K562 (cell line): Measurements from ENCODE around the gene HOXB4. TPM values are rescaled to one million over a fixed set of nuclear protein-coding genes. Genes with fewer than 3 reads are reported as not detected.

Experiments
- ATAC-seq: fragments of 200-7000 bp; cut with Tn5 transposase; 3 replicates; pipeline ENCODE4 v1.9.1; 2020; ENCODE audit warnings: moderate library complexity
- BruUV-seq: library from RNA; stranded (reverse); fragments of 400-500 nt; replicated peaks from 2 replicates; lab custom pipeline; 2021; lab: Mats Ljungman, UMichigan
- CTCF ChIA-PET: fragments of 300-600 bp; formaldehyde crosslinking; extraction: SDS; loops from one replicate; lab custom pipeline; 2021; ENCODE audit warnings: low intra/inter-chr PET ratio; lab: Yijun Ruan, JAX
- POLR2A ChIA-PET: fragments of 300-600, 350-650 bp; sonication (Branson Sonifier 250); formaldehyde crosslinking; extraction: SDS; loops from one replicate; lab custom pipeline; 2021; ENCODE audit warnings: antibody characterized with exemption, inconsistent platforms; lab: Yijun Ruan, JAX
- DNase-seq, 4 experiments: peaks; one replicate each; pipeline versions ENCODE4 v3.0.0 to v3.0.0-alpha.2; 2011 to 2018; ENCODE audit warnings: low spot score in 3 of 4, mixed read lengths in 3 of 4; ENCODE audit errors: extremely low read depth in 1 of 4
- FAIRE-seq: peaks from 2 replicates; lab custom pipeline; 2011; peaks lifted over from hg19 to GRCh38; lab: Jason Lieb, UNC
- H2AFZ ChIP-seq: 2 replicates; pipeline ENCODE4 v1.6.0; 2011; ENCODE audit warnings: low read depth, low read length, control low read depth, inconsistent platforms
- H3K27ac ChIP-seq: fragments of 200-600 bp; 3 replicates; pipeline ENCODE4 v1.8.0; 2011; ENCODE audit warnings: low read depth, mild to moderate bottlenecking, control low read depth, inconsistent platforms, low read length, moderate library complexity, mixed read lengths; ENCODE audit errors: extremely low read depth
- H3K27me3 ChIP-seq, 2 experiments: fragments of 300-600 bp in 1 of 2; 2 replicates in 1 of 2; 3 replicates in 1 of 2; pipeline versions ENCODE4 v1.6.0 to v1.8.0; 2011; ENCODE audit warnings: inconsistent platforms in 2 of 2, low read length in 2 of 2, mild to moderate bottlenecking in 1 of 2, mixed read lengths in 1 of 2, moderate library complexity in 1 of 2; ENCODE audit not compliant: control insufficient read depth in 2 of 2, insufficient read depth in 2 of 2
- H3K36me3 ChIP-seq: fragments of 300-600 bp; 3 replicates; pipeline ENCODE4 v1.8.0; 2011; ENCODE audit warnings: mild to moderate bottlenecking, low read length, inconsistent platforms; ENCODE audit not compliant: control insufficient read depth, insufficient read depth
- H3K4me1 ChIP-seq, 2 experiments: fragments of 200-600 bp in 1 of 2; replicated peaks in 1 of 2; 2 replicates in 1 of 2; 3 replicates in 1 of 2; pipeline versions ENCODE4 v1.5.1 to v1.8.0; 2011; ENCODE audit warnings: inconsistent platforms in 2 of 2, low read length in 2 of 2, mild to moderate bottlenecking in 1 of 2, mixed read lengths in 1 of 2, moderate library complexity in 1 of 2; ENCODE audit not compliant: control insufficient read depth in 2 of 2, insufficient read depth in 2 of 2
- H3K4me2 ChIP-seq: 2 replicates; pipeline ENCODE4 v1.6.1; 2011; ENCODE audit warnings: low read length, control low read depth, inconsistent platforms, mixed read lengths; ENCODE audit not compliant: insufficient read depth
- H3K4me3 ChIP-seq: fragments of 200-600 bp; sonication (generic), shearing (Covaris generic); 2 replicates; pipeline ENCODE4 v1.5.1; 2016; ENCODE audit warnings: control low read depth, inconsistent platforms
- H3K79me2 ChIP-seq: fragments of 200-600 bp; 3 replicates; pipeline ENCODE4 v1.8.0; 2011; ENCODE audit warnings: low read length, inconsistent platforms; ENCODE audit not compliant: control insufficient read depth, insufficient read depth
- H3K9ac ChIP-seq, 2 experiments: 2 replicates each; pipeline versions ENCODE4 v1.6.0 to v1.6.1; 2011; ENCODE audit warnings: low read depth in 2 of 2, low read length in 2 of 2, control low read depth in 1 of 2, inconsistent platforms in 1 of 2, mild to moderate bottlenecking in 1 of 2, mixed read lengths in 1 of 2; ENCODE audit not compliant: insufficient read depth in 1 of 2
- H3K9me1 ChIP-seq: one replicate; pipeline ENCODE4 v1.6.0; 2011; ENCODE audit warnings: inconsistent platforms, mild to moderate bottlenecking, low read length, moderate library complexity; ENCODE audit not compliant: control insufficient read depth, insufficient read depth
- H3K9me3 ChIP-seq: replicated peaks from 2 replicates; pipeline ENCODE4 v1.5.1; 2011; ENCODE audit warnings: low read depth, low read length, inconsistent platforms; ENCODE audit not compliant: control insufficient read depth, insufficient read depth
- H4K20me1 ChIP-seq: replicated peaks from 2 replicates; pipeline ENCODE4 v1.6.1; 2011; ENCODE audit warnings: low read length, inconsistent platforms, mixed read lengths; ENCODE audit not compliant: control insufficient read depth, insufficient read depth
- BHLHE40 ChIP-seq: IDR thresholded peaks from 2 replicates; pipeline ENCODE4 v1.6.1; 2011; ENCODE audit warnings: low read length, improper control_type of control experiment
- ETV5 ChIP-seq: sonication (generic); formaldehyde crosslinking; IDR thresholded peaks from 2 replicates; pipeline ENCODE4 v1.4.0; 2020; ENCODE audit warnings: low read depth, mild to moderate bottlenecking, missing genetic modification reagents
- HMGN3 ChIP-seq: IDR thresholded peaks from 2 replicates; pipeline ENCODE4 v1.6.1; 2011; ENCODE audit warnings: borderline replicate concordance, low read depth, mild to moderate bottlenecking, mixed read lengths, low read length; ENCODE audit not compliant: insufficient read length; ENCODE audit errors: extremely low read depth
- L3MBTL2 ChIP-seq: fragments of 450-650 bp; IDR thresholded peaks from 2 replicates; pipeline ENCODE4 v1.6.1; 2016; ENCODE audit warnings: mild to moderate bottlenecking, moderate library complexity
- MCM2 ChIP-seq: fragments of 450-650 bp; IDR thresholded peaks from 2 replicates; pipeline ENCODE4 v1.6.1; 2017; ENCODE audit warnings: low read depth, mild to moderate bottlenecking
- RBM25 ChIP-seq: fragments of 200-400 bp; formaldehyde crosslinking; IDR thresholded peaks from 2 replicates; pipeline ENCODE4 v1.6.1; 2018; ENCODE audit warnings: low read length, low read depth, moderate library complexity; ENCODE audit not compliant: severe bottlenecking
- SLC30A9 ChIP-seq: fragments of 250-450 bp; sonication (Bioruptor Pico); IDR thresholded peaks from 2 replicates; pipeline ENCODE4 v1.8.0; 2022; ENCODE audit warnings: mild to moderate bottlenecking, moderate library complexity
- ZBTB7A ChIP-seq: IDR thresholded peaks from 2 replicates; pipeline ENCODE4 v1.6.1; 2011; ENCODE audit warnings: low read depth, mild to moderate bottlenecking, low read length, moderate library complexity, borderline replicate concordance; ENCODE audit not compliant: control insufficient read depth
- ZNF184 ChIP-seq: sonication (generic); formaldehyde crosslinking; IDR thresholded peaks from 2 replicates; pipeline ENCODE4 v1.5.0; 2020; ENCODE audit warnings: missing genetic modification reagents
- WGBS: fragments of 100-300 bp; shearing (Covaris generic); methylation state at CpG from one replicate; pipeline ENCODE4 v1.1.6; 2016; ENCODE audit warnings: low coverage, mixed read lengths; ENCODE audit not compliant: insufficient coverage; ENCODE audit errors: missing lambda C conversion rate; 5-methylcytosine and 5-hydroxymethylcytosine counted together
- in situ Hi-C: fragments of 300-500 bp; cut with MboI; formaldehyde crosslinking; loops from 4 replicates; pipeline ENCODE4 v1.15.0; 2018; ENCODE audit warnings: inconsistent platforms, mixed read lengths
- intact Hi-C: fragments of 100-400 bp; cut with micrococcal nuclease; formaldehyde crosslinking; loops from 2 replicates; pipeline ENCODE4 v1.14.2; 2022
- polyA plus RNA-seq, 8 experiments: library from polyadenylated mRNA; depleted of rRNA in 4 of 8; stranded (reverse) in 5 of 8; unstranded in 3 of 8; fragments of >200 nt; fragmentation: Nextera tagmentation in 2 of 8; fragmentation: Illumina TruSeq in 1 of 8; extraction: Ambion mirVana in 2 of 8; extraction: Trizol in 1 of 8; gene quantifications; 2 replicates each; pipeline versions ENCODE4 v1.2.1 to v1.2.3, GENCODE V29; 2011 to 2014; ENCODE audit warnings: inconsistent platforms in 1 of 8, missing spikeins in 1 of 8
- total RNA-seq, 7 experiments: library from RNA; depleted of rRNA in 6 of 7; stranded (reverse); fragments of >200 nt in 6 of 7; fragmentation: Illumina TruSeq in 2 of 7; extraction: Trizol in 2 of 7; gene quantifications; 2 replicates each; pipeline versions ENCODE4 v1.2.1 to v1.2.3, GENCODE V29; 2011 to 2021; ENCODE audit warnings: low replicate concordance in 1 of 7
- TF ChIP-seq, protein P1 (sequence below): fragments of 200-800 bp; sonication (Bioruptor generic); IDR thresholded peaks from 2 replicates; pipeline ENCODE4 v1.6.1; 2016; ENCODE audit warnings: missing genetic modification characterization, missing compliant biosample characterization
- TF ChIP-seq, protein P2 (sequence below), 2 experiments: fragments of 450-650 bp in 1 of 2; IDR thresholded peaks; 2 replicates each; pipeline ENCODE4 v1.6.1; 2011 to 2017; ENCODE audit warnings: low read depth in 2 of 2, antibody characterized with exemption in 1 of 2, borderline replicate concordance in 1 of 2, low read length in 1 of 2, mild to moderate bottlenecking in 1 of 2, mixed read lengths in 1 of 2; ENCODE audit not compliant: control insufficient read depth in 1 of 2

Gene HOXB4
- total and polyA plus RNA-seq, 9 of the 15 experiments (the other 6 are each of a cell fraction or from before 2014, with no cell fraction given): 1.6 to 34.9 (median 14.9) TPM

DNA sequence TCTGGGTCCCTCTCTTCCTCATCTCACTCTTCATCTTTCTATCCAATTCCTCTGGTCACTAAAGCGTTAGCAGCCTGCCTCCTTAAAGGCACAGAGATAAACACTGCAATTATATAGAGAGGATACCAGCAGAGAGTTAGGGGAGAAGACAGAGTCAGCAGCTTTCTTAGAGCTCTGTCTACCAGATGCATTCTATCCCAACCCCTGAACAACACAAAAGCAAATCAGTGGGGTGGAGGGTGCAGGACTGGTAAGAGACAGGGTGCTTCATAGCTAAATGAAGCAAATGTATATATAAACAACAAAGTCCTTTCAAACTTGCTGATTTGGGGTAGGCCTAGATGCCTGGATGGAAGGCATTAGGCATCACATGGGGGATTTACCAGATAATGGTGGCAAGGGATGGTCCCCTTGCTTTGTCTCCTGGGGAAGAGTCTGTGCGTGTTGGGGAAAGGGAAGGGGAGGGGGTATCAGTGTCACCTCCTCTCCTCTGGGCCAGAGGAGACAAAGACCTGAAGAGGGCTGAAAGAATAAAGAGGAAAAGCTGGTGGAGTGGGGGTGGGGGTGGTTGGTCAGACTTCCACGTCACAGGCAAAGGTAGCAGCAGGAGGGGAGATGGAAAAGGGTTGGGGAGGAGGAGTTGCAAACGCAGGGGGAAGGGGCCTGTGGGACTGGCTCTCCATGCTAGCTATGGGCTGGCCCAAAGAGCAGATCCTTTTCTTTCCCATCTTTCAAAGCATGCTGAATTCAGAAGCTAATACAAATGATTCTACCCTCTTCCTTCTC, 12.0 kb downstream of the HOXB4 start (continued):
- TF ChIP-seq ZBTB7A (no peak), ETV5 (CRISPR knock-in tag) (no peak), L3MBTL2 (no peak)

DNA sequence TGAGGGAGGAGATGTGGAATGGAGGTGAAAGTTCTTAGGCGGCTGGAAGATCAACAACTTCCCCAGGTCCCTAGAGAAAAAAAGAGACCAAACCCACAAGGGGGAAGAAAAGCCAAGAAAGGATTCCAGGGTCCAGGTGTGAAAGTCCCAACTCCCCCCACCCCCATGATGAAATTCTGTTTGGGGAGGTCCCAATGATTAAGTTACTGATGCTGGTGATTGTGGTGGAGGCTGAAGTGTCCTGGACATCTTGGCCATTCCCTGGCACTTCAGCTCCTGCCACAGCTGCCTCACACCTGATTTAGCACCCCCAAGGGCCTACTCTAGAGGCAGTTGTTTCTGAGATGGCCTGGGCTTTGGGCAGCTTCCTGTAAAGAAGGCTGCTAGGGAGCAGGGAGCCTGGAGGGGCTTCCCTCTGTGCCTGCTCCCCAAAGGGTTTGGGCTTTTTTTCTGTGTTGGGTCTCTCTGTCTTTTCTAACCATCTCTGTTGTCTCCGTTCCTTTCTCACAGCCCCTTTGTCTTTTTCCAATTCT, 13.1 kb downstream of the HOXB4 start:
- DNase-seq: no peak
- Histone ChIP-seq H3K79me2 (peaks cover 53% of the 10 kb centered on the region), H4K20me1 (no peaks in the 10 kb centered on the region; the same call in 1 of the 2 replicates), H3K4me3 (no peak overlapping the region), H3K9me3 (no peaks in the 10 kb centered on the region), H3K4me2 (no peak overlapping the region), H3K4me1 (peaks cover 9 to 14% of the 10 kb centered on the region in 2 experiments), H3K27ac (no peak overlapping the region), H3K9ac (no peak overlapping the region), H3K9me1 (peaks cover 6% of the 10 kb centered on the region), H2AFZ (no peak overlapping the region), H3K36me3 (peaks cover 89% of the 10 kb centered on the region; the same call in 2 of the 3 replicates), H3K27me3 (no peaks in the 10 kb centered on the region)
- no peak for ATAC-seq
- BruUV-seq: no TSS peak
- in situ Hi-C loops (no loop called here), intact Hi-C loops (no loop called here)
- ChIA-PET POLR2A (interaction anchor here (0.6 to 3.9 kb wide), 2 partner anchors 9 to 1646 kb away, joined by 4 to 21 read pairs; no protein-coding TSS in a partner anchor), CTCF (no interaction called here)
- FAIRE-seq: no peak
- 96% methylated on average over 2 of the region's 2 CpGs for WGBS
- no peak for TF ChIP-seq BHLHE40
- no peak for TF ChIP-seq HMGN3
- TF ChIP-seq, protein P1, sequence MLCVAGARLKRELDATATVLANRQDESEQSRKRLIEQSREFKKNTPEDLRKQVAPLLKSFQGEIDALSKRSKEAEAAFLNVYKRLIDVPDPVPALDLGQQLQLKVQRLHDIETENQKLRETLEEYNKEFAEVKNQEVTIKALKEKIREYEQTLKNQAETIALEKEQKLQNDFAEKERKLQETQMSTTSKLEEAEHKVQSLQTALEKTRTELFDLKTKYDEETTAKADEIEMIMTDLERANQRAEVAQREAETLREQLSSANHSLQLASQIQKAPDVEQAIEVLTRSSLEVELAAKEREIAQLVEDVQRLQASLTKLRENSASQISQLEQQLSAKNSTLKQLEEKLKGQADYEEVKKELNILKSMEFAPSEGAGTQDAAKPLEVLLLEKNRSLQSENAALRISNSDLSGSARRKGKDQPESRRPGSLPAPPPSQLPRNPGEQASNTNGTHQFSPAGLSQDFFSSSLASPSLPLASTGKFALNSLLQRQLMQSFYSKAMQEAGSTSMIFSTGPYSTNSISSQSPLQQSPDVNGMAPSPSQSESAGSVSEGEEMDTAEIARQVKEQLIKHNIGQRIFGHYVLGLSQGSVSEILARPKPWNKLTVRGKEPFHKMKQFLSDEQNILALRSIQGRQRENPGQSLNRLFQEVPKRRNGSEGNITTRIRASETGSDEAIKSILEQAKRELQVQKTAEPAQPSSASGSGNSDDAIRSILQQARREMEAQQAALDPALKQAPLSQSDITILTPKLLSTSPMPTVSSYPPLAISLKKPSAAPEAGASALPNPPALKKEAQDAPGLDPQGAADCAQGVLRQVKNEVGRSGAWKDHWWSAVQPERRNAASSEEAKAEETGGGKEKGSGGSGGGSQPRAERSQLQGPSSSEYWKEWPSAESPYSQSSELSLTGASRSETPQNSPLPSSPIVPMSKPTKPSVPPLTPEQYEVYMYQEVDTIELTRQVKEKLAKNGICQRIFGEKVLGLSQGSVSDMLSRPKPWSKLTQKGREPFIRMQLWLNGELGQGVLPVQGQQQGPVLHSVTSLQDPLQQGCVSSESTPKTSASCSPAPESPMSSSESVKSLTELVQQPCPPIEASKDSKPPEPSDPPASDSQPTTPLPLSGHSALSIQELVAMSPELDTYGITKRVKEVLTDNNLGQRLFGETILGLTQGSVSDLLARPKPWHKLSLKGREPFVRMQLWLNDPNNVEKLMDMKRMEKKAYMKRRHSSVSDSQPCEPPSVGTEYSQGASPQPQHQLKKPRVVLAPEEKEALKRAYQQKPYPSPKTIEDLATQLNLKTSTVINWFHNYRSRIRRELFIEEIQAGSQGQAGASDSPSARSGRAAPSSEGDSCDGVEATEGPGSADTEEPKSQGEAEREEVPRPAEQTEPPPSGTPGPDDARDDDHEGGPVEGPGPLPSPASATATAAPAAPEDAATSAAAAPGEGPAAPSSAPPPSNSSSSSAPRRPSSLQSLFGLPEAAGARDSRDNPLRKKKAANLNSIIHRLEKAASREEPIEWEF (CRISPR knock-in tag): no peak
- TF ChIP-seq ZNF184 (CRISPR knock-in tag): no peak
- no peak for TF ChIP-seq SLC30A9 (CRISPR knock-in tag)
- TF ChIP-seq MCM2: no peak
- TF ChIP-seq, protein P2, sequence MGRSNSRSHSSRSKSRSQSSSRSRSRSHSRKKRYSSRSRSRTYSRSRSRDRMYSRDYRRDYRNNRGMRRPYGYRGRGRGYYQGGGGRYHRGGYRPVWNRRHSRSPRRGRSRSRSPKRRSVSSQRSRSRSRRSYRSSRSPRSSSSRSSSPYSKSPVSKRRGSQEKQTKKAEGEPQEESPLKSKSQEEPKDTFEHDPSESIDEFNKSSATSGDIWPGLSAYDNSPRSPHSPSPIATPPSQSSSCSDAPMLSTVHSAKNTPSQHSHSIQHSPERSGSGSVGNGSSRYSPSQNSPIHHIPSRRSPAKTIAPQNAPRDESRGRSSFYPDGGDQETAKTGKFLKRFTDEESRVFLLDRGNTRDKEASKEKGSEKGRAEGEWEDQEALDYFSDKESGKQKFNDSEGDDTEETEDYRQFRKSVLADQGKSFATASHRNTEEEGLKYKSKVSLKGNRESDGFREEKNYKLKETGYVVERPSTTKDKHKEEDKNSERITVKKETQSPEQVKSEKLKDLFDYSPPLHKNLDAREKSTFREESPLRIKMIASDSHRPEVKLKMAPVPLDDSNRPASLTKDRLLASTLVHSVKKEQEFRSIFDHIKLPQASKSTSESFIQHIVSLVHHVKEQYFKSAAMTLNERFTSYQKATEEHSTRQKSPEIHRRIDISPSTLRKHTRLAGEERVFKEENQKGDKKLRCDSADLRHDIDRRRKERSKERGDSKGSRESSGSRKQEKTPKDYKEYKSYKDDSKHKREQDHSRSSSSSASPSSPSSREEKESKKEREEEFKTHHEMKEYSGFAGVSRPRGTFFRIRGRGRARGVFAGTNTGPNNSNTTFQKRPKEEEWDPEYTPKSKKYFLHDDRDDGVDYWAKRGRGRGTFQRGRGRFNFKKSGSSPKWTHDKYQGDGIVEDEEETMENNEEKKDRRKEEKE (IDR thresholded peaks at IDR 0.05; ENCODE audit: borderline replicate concordance in 1 of 2, control insufficient read depth in 1 of 2, low read depth in 2 of 2, low read length in 1 of 2): no peak
- TF ChIP-seq RBM25: no peak
